Measurements from ENCODE around the gene GPR173.

GPR173 gene

GRCh38 chrX:53039236-53039635 lies 9.4 kb upstream of the GPR173 start:
- FAIRE-seq (no peak), DNase-seq (ENCODE audit: insufficient read length, low spot score) (no peak)
- TF ChIP-seq POLR2A (IDR thresholded peaks at IDR 0.05; ENCODE audit: low read depth, low read length), result no peak

DNA sequence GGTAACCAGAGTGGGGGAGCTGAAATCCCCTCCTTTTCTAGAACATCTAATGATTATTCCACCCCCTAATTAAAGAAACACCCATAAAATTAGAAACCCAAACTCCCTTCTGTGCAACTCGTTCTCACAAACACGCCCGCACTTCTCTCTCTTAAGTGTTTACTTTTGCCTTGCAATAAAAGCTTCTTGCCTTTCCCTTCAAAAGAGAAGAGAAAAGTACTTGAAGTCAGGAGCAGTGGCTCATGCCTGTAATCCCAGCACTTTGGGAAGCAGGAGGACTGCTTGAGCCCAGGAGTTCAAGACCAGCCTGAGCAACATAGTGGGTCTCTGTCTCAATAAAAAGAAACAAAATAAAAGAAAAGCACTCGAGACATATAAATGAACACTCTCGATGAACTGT lies 3.6 kb upstream of the GPR173 start:
- TF ChIP-seq POLR2A (IDR thresholded peaks at IDR 0.05; ENCODE audit: low read depth, low read length), result no peak
- FAIRE-seq (no peak), DNase-seq (ENCODE audit: insufficient read length, low spot score) (no peak)

- no peak for DNase-seq (ENCODE audit: insufficient read length, low spot score)
- FAIRE-seq, result no peak
- TF ChIP-seq POLR2A (IDR thresholded peaks at IDR 0.05; ENCODE audit: low read depth, low read length), result no peak
Observed at GRCh38 chrX:53047228-53047627, 1.4 kb upstream of the GPR173 start.

- no peak for TF ChIP-seq POLR2A (IDR thresholded peaks at IDR 0.05; ENCODE audit: low read depth, low read length)
- no peak for FAIRE-seq
- DNase-seq (ENCODE audit: insufficient read length, low spot score), result no peak
Observed at GRCh38 chrX:53049127-53049517, 533 bp downstream of the GPR173 start.

DNA sequence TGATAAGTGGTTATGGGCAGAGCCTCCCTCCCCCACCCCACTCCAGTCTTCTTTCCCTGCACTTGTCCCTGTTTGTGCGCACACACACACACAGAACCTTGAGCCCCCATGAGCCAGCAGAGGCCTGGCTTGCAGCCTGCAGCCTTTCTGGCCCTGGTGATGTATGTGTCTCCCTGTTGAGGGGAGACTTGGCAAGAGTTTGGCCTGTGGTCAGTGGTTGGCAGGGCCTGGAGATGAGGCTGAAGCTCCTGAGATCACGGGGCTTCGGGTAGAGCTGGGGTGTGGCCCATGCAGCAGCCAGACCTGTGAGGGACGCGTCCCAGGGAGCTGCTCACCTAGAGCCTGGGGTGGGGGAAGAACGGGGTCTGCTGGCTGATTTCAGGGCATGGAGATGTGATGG lies 2.3 kb downstream of the GPR173 start:
- no peak for DNase-seq (ENCODE audit: insufficient read length, low spot score)
- FAIRE-seq, result no peak
- no peak for TF ChIP-seq POLR2A (IDR thresholded peaks at IDR 0.05; ENCODE audit: low read depth, low read length)

DNA sequence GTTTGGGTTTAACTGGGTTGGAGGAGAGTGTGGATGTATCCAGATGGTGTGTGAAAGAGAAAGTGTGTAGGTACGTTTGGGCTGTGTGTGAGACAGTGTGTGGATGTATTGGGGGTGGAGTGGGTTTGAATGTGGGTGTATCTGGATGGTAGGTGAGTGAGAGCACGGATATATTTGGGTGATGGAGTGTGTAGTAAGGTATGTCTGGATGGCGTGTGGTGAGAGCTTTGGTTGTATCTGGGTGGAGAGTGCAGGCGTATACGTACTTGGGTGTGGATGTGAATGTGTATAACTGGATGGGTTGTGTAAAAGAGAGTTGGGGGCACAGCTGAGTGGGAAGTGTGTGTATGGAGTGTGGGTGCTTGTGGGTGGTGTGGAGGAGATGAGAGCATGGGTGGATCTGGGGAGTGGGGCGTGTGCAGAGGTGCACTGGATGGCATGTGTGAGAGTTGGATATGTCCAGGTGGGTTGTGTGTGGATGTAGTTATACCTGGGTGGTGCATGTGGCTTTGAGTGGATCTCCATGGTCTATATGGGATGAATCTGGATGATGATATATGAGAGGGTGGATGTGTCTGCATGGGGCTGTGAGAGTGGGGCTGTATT lies 6.8 kb downstream of the GPR173 start:
- DNase-seq (ENCODE audit: insufficient read length, low spot score), result no peak
- TF ChIP-seq POLR2A (IDR thresholded peaks at IDR 0.05; ENCODE audit: low read depth, low read length), result no peak
- FAIRE-seq, result no peak

DNA sequence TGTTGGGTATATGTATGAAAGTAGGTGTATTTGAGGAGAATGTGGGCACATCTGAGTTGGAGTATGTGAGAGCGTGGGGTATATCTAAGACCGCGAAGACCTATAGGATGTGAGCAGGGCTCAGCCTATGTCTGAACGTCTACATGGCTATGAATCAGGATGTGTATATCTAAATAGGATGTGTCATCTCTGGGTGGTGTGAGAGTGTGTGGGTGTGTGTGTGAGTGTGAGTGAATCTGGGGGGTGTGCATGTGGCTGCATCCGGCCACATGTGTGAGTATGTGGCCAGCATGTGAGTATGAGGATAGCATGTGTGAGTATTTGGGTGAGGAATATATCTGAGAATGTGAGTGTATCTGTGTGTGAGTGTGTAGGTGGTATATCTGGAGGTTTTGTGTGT lies 7.7 kb downstream of the GPR173 start:
- no peak for FAIRE-seq
- TF ChIP-seq POLR2A (IDR thresholded peaks at IDR 0.05; ENCODE audit: low read depth, low read length), result no peak
- no peak for DNase-seq (ENCODE audit: insufficient read length, low spot score)

- FAIRE-seq (no peak), DNase-seq (ENCODE audit: insufficient read length, low spot score) (no peak)
- TF ChIP-seq POLR2A (IDR thresholded peaks at IDR 0.05; ENCODE audit: low read depth, low read length), result no peak
Observed at GRCh38 chrX:53065104-53065503, 16.5 kb downstream of the GPR173 start.

GRCh38 chrX:53071064-53071463 lies 22.5 kb downstream of the GPR173 start:
- no peak for FAIRE-seq
- no peak for TF ChIP-seq POLR2A (IDR thresholded peaks at IDR 0.05; ENCODE audit: low read depth, low read length)
- DNase-seq (ENCODE audit: insufficient read length, low spot score), result no peak

DNA sequence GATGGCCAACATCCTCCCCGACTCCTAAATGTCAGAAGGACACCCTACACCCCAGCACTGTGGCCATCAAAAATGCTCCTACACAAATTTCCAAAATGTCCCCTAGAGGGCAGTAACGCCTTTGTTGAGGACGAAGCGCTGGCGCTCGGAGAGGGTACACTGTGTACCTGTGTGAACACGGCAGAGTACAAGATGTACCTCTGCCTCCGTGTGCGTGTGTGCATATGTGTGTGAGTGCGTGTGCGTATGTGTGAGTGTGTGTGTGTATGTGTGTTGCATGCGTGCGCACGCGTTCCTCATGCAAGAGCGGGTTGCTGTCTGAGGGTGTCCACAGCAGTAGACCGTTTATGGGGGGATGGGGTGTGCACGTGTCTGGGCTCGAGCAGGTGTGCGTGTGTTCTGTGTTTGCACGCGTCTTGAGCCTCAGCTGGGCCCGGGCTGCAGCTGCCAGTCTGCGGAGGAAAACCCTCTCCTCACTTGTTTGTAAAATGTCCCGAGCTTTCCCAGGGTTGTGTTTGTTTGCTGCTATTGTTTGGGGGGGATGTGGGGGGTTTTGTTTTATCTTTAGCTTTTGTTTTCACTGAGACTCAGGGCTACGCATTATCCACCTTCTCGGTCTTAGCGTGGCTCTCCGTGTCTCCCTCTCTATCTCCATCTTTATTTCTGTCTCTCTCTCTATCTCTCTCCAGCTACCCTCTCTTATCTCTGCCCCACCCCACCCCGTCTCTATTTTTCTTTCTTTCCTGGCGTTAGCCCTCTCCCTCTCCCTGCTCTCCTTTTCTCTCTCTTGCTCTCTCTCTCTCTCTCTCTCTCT lies 23.2 kb downstream of the GPR173 start:
- TF ChIP-seq POLR2A (IDR thresholded peaks at IDR 0.05; ENCODE audit: low read depth, low read length), result no peak
- FAIRE-seq (no peak), DNase-seq (ENCODE audit: insufficient read length, low spot score) (no peak)

DNA sequence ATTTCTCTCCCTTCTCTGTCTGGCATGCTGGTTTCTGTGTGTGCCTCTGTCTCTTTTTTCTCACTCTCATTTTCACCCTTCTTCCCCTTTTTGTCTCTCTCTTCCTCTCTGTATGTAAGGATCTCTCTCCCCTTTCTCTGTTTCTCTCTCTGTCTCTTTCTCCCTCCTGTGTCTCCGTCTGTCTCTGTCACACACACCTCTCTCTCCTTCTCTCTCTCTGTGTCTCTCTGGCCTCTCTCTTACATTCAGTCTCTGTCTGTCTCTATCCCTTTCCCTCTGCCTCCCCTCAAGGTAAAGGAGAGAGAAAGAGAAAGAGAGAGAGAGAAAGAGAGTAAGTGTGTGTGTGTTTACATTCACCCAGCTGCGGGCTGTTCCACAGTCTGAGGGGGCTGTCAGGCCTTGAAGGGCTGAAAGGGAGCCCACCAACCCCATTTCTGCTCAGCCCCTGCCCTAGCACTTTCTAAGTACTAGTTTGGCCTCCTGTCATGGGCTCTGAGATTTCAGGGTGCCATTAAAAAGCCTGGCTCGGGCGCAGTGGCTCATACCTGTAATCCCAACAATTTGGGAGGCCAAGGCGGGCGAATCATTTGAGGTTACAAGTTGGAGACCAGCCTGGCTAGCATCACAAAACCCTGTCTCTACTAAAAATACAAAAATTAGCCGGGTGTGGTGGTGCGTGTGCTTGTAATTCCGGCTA lies 24.0 kb downstream of the GPR173 start:
- no peak for DNase-seq (ENCODE audit: insufficient read length, low spot score)
- TF ChIP-seq POLR2A (IDR thresholded peaks at IDR 0.05; ENCODE audit: low read depth, low read length), result no peak
- no peak for FAIRE-seq

GRCh38 chrX:53073115-53073586 lies 24.6 kb downstream of the GPR173 start:
- DNase-seq (ENCODE audit: insufficient read length, low spot score) (no peak), FAIRE-seq (no peak)
- TF ChIP-seq POLR2A (IDR thresholded peaks at IDR 0.05; ENCODE audit: low read depth, low read length), result no peak

- DNase-seq (ENCODE audit: insufficient read length, low spot score) (no peak), FAIRE-seq (no peak)
- no peak for TF ChIP-seq POLR2A (IDR thresholded peaks at IDR 0.05; ENCODE audit: low read depth, low read length)
Observed at GRCh38 chrX:53075011-53075410, 26.4 kb downstream of the GPR173 start.

- no peak for TF ChIP-seq POLR2A (IDR thresholded peaks at IDR 0.05; ENCODE audit: low read depth, low read length)
- no peak for FAIRE-seq
- no peak for DNase-seq (ENCODE audit: insufficient read length, low spot score)
Observed at GRCh38 chrX:53076671-53077070, 28.1 kb downstream of the GPR173 start.
